ENCODE data around the gene CENPB. TPM values are rescaled to one million over a fixed set of nuclear protein-coding genes. Genes with fewer than 3 reads are reported as not detected.

CENPB gene
- total RNA-seq, 1 donor from 2014 or later: 46.4 TPM

- Histone ChIP-seq H3K27me3 (ENCODE audit: control insufficient read depth in 3 of 3, insufficient read depth in 3 of 3, low read length in 3 of 3) (no peaks in the 10 kb centered on the region), H3K27ac (ENCODE audit: low read depth, low read length) (peak overlapping the region; percentile 64), H3K36me3 (ENCODE audit: control insufficient read depth in 3 of 3, insufficient read depth in 3 of 3, low read length in 3 of 3) (peaks cover 0 to 6% (median 4%) of the 10 kb centered on the region in 3 donors), H3K4me3 (ENCODE audit: low read length in 3 of 3) (no peak overlapping the region), H3K9me3 (ENCODE audit: control insufficient read depth in 3 of 3, low read length in 3 of 3) (no peaks in the 10 kb centered on the region), H3K9ac (ENCODE audit: low read depth in 1 of 3, low read length in 3 of 3) (no peak overlapping the region), H3K4me1 (ENCODE audit: control insufficient read depth in 3 of 3, insufficient read depth in 3 of 3, low read length in 3 of 3) (peaks cover 1 to 22% (median 10%) of the 10 kb centered on the region in 3 donors)
Observed at GRCh38 chr20:3759884-3760283, 26.7 kb downstream of the CENPB start.

- Histone ChIP-seq H3K9ac (ENCODE audit: low read depth in 1 of 3, low read length in 3 of 3) (peak overlapping the region in 1 of 3 donors; percentile 16), H3K27me3 (ENCODE audit: control insufficient read depth in 3 of 3, insufficient read depth in 3 of 3, low read length in 3 of 3) (no peaks in the 10 kb centered on the region), H3K4me1 (ENCODE audit: control insufficient read depth in 3 of 3, insufficient read depth in 3 of 3, low read length in 3 of 3) (peaks cover 0 to 19% (median 10%) of the 10 kb centered on the region in 3 donors), H3K4me3 (ENCODE audit: low read length in 3 of 3) (no peak overlapping the region), H3K27ac (ENCODE audit: low read depth, low read length) (peak overlapping the region; percentile 64), H3K9me3 (ENCODE audit: control insufficient read depth in 3 of 3, low read length in 3 of 3) (no peaks in the 10 kb centered on the region), H3K36me3 (ENCODE audit: control insufficient read depth in 3 of 3, insufficient read depth in 3 of 3, low read length in 3 of 3) (peaks cover 0 to 7% (median 4%) of the 10 kb centered on the region in 3 donors)
Observed at GRCh38 chr20:3759316-3759823, 27.2 kb downstream of the CENPB start.

GRCh38 chr20:3758566-3758965, 28.0 kb downstream of the CENPB start:
- Histone ChIP-seq H3K4me1 (ENCODE audit: control insufficient read depth in 3 of 3, insufficient read depth in 3 of 3, low read length in 3 of 3) (peaks cover 0 to 11% (median 8%) of the 10 kb centered on the region in 3 donors), H3K4me3 (ENCODE audit: low read length in 3 of 3) (no peak overlapping the region), H3K27me3 (ENCODE audit: control insufficient read depth in 3 of 3, insufficient read depth in 3 of 3, low read length in 3 of 3) (no peaks in the 10 kb centered on the region), H3K9me3 (ENCODE audit: control insufficient read depth in 3 of 3, low read length in 3 of 3) (no peaks in the 10 kb centered on the region), H3K9ac (ENCODE audit: low read depth in 1 of 3, low read length in 3 of 3) (no peak overlapping the region), H3K36me3 (ENCODE audit: control insufficient read depth in 3 of 3, insufficient read depth in 3 of 3, low read length in 3 of 3) (peaks cover 0 to 7% (median 4%) of the 10 kb centered on the region in 3 donors), H3K27ac (ENCODE audit: low read depth, low read length) (peak overlapping the region; percentile 64)

DNA sequence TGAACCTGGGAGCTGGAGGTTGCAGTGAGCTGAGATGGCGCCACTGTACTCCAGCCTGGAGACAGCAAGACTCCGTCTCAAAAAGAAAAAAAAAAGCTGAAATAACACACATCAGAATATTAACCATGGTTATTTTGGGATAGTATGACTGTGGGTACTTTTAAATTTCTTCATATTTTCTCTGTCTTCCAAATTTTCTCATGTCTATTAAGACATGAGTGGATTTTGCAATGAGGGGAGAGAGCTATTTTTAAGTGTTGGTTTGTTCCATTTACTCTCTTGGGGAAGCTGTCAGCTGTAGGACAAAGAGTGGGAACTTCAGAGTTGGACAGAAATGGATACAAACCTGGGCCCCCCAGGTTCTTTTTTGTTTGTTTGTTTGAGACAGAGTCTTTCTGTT, 29.3 kb downstream of the CENPB start:
- Histone ChIP-seq H3K27me3 (ENCODE audit: control insufficient read depth in 3 of 3, insufficient read depth in 3 of 3, low read length in 3 of 3) (no peaks in the 10 kb centered on the region), H3K4me1 (ENCODE audit: control insufficient read depth in 3 of 3, insufficient read depth in 3 of 3, low read length in 3 of 3) (peaks cover 0 to 15% (median 11%) of the 10 kb centered on the region in 3 donors), H3K27ac (ENCODE audit: low read depth, low read length) (peak overlapping the region; percentile 27)

GRCh38 chr20:3755814-3756480, 30.6 kb downstream of the CENPB start:
- no peak overlapping the region for H3K4me3 ChIP-seq (ENCODE audit: low read length in 3 of 3)
- peaks cover 0 to 11% (median 4%) of the 10 kb centered on the region in 3 donors for H3K36me3 ChIP-seq (ENCODE audit: control insufficient read depth in 3 of 3, insufficient read depth in 3 of 3, low read length in 3 of 3)
- H3K4me1 ChIP-seq (ENCODE audit: control insufficient read depth in 3 of 3, insufficient read depth in 3 of 3, low read length in 3 of 3): peaks cover 0 to 20% (median 11%) of the 10 kb centered on the region in 3 donors
- H3K9me3 ChIP-seq (ENCODE audit: control insufficient read depth in 3 of 3, low read length in 3 of 3): no peaks in the 10 kb centered on the region
- peaks cover 0 to 5% (median 3%) of the 10 kb centered on the region in 3 donors for H3K27me3 ChIP-seq (ENCODE audit: control insufficient read depth in 3 of 3, insufficient read depth in 3 of 3, low read length in 3 of 3)
- no peak overlapping the region for H3K9ac ChIP-seq (ENCODE audit: low read depth in 1 of 3, low read length in 3 of 3)
- no peak overlapping the region for H3K27ac ChIP-seq (ENCODE audit: low read depth, low read length)

More for the DNA sequence above, 29.3 kb downstream of the CENPB start:
- H3K9me3 ChIP-seq (ENCODE audit: control insufficient read depth in 3 of 3, low read length in 3 of 3): no peaks in the 10 kb centered on the region
- H3K9ac ChIP-seq (ENCODE audit: low read depth in 1 of 3, low read length in 3 of 3): no peak overlapping the region
- no peak overlapping the region for H3K4me3 ChIP-seq (ENCODE audit: low read length in 3 of 3)
- peaks cover 0 to 7% (median 4%) of the 10 kb centered on the region in 3 donors for H3K36me3 ChIP-seq (ENCODE audit: control insufficient read depth in 3 of 3, insufficient read depth in 3 of 3, low read length in 3 of 3)

DNA sequence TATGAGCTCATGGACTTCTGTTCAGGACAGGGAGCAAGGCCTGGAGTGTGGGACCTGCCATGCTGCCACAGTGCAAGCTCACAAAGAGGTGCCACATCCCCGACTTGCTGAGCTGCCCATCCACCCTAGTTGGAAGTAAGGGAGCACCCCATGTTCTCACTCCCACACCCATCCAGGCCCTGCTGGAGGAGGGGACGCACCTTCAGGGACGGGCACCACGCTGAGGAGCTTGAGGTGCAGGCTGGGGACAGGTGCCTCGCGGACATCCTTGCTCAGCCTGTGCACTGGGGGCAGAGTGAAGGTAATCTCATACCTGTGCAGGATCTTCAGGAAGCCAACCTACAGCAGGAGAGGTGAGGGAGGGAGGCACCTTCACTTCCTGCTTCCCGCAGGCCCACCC, 31.3 kb downstream of the CENPB start:
- Histone ChIP-seq H3K27me3 (ENCODE audit: control insufficient read depth in 3 of 3, insufficient read depth in 3 of 3, low read length in 3 of 3) (peaks cover 3 to 11% (median 4%) of the 10 kb centered on the region in 3 donors), H3K36me3 (ENCODE audit: control insufficient read depth in 3 of 3, insufficient read depth in 3 of 3, low read length in 3 of 3) (peaks cover 0 to 16% (median 4%) of the 10 kb centered on the region in 3 donors), H3K4me3 (ENCODE audit: low read length in 3 of 3) (no peak overlapping the region), H3K9ac (ENCODE audit: low read depth in 1 of 3, low read length in 3 of 3) (no peak overlapping the region), H3K4me1 (ENCODE audit: control insufficient read depth in 3 of 3, insufficient read depth in 3 of 3, low read length in 3 of 3) (peaks cover 0 to 16% (median 11%) of the 10 kb centered on the region in 3 donors), H3K27ac (ENCODE audit: low read depth, low read length) (no peak overlapping the region), H3K9me3 (ENCODE audit: control insufficient read depth in 3 of 3, low read length in 3 of 3) (no peaks in the 10 kb centered on the region)

DNA sequence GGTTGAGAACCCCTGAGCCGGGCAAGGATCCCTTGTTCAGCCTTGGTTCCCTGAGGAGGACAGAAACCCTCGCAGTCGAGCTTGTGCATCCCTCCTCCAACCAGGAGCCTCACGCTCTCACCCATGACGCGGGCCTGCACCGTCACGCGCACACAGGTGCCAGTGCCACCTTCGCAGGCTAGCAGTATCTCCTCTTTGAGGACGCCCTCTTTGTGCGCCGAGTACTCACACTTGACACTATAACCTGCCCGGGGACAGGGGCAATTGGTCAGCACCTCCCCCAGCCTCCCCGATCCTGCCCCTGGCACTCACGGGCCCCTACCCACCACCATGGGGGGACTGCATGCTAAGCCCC, 32.3 kb downstream of the CENPB start:
- peaks cover 0 to 13% (median 11%) of the 10 kb centered on the region in 3 donors for H3K4me1 ChIP-seq (ENCODE audit: control insufficient read depth in 3 of 3, insufficient read depth in 3 of 3, low read length in 3 of 3)
- no peak overlapping the region for H3K9ac ChIP-seq (ENCODE audit: low read depth in 1 of 3, low read length in 3 of 3)
- no peak overlapping the region for H3K4me3 ChIP-seq (ENCODE audit: low read length in 3 of 3)
- peaks cover 0 to 16% (median 4%) of the 10 kb centered on the region in 3 donors for H3K36me3 ChIP-seq (ENCODE audit: control insufficient read depth in 3 of 3, insufficient read depth in 3 of 3, low read length in 3 of 3)
- peaks cover 8 to 19% (median 14%) of the 10 kb centered on the region in 3 donors for H3K27me3 ChIP-seq (ENCODE audit: control insufficient read depth in 3 of 3, insufficient read depth in 3 of 3, low read length in 3 of 3)
- H3K27ac ChIP-seq (ENCODE audit: low read depth, low read length): no peak overlapping the region
- no peaks in the 10 kb centered on the region for H3K9me3 ChIP-seq (ENCODE audit: control insufficient read depth in 3 of 3, low read length in 3 of 3)

GRCh38 chr20:3753501-3754275, 32.9 kb downstream of the CENPB start:
- Histone ChIP-seq H3K4me3 (ENCODE audit: low read length in 3 of 3) (no peak overlapping the region), H3K27me3 (ENCODE audit: control insufficient read depth in 3 of 3, insufficient read depth in 3 of 3, low read length in 3 of 3) (peaks cover 12 to 25% (median 15%) of the 10 kb centered on the region in 3 donors), H3K27ac (ENCODE audit: low read depth, low read length) (no peak overlapping the region), H3K36me3 (ENCODE audit: control insufficient read depth in 3 of 3, insufficient read depth in 3 of 3, low read length in 3 of 3) (peaks cover 0 to 14% (median 2%) of the 10 kb centered on the region in 3 donors), H3K9me3 (ENCODE audit: control insufficient read depth in 3 of 3, low read length in 3 of 3) (no peaks in the 10 kb centered on the region), H3K4me1 (ENCODE audit: control insufficient read depth in 3 of 3, insufficient read depth in 3 of 3, low read length in 3 of 3) (peaks cover 0 to 13% (median 7%) of the 10 kb centered on the region in 3 donors), H3K9ac (ENCODE audit: low read depth in 1 of 3, low read length in 3 of 3) (no peak overlapping the region)

GRCh38 chr20:3753098-3753497, 33.4 kb downstream of the CENPB start:
- no peak overlapping the region for H3K4me3 ChIP-seq (ENCODE audit: low read length in 3 of 3)
- H3K4me1 ChIP-seq (ENCODE audit: control insufficient read depth in 3 of 3, insufficient read depth in 3 of 3, low read length in 3 of 3): peaks cover 0 to 13% (median 5%) of the 10 kb centered on the region in 3 donors
- peaks cover 13 to 29% (median 19%) of the 10 kb centered on the region in 3 donors for H3K27me3 ChIP-seq (ENCODE audit: control insufficient read depth in 3 of 3, insufficient read depth in 3 of 3, low read length in 3 of 3)
- no peak overlapping the region for H3K9ac ChIP-seq (ENCODE audit: low read depth in 1 of 3, low read length in 3 of 3)
- H3K27ac ChIP-seq (ENCODE audit: low read depth, low read length): no peak overlapping the region
- H3K9me3 ChIP-seq (ENCODE audit: control insufficient read depth in 3 of 3, low read length in 3 of 3): no peaks in the 10 kb centered on the region
- peaks cover 0 to 11% (median 5%) of the 10 kb centered on the region in 3 donors for H3K36me3 ChIP-seq (ENCODE audit: control insufficient read depth in 3 of 3, insufficient read depth in 3 of 3, low read length in 3 of 3)

Data from skeletal muscle tissue (tissue), 4 donors.